HepG2 (cell line): ENCODE data around the gene RELB. TPM values are rescaled to one million over a fixed set of nuclear protein-coding genes. Genes with fewer than 3 reads are reported as not detected.
A peak's percentile ranks its signal among the peaks of the same experiment; 100 is the strongest.

Source experiments
- CHCHD3 ChIP-seq: sonication (generic); formaldehyde crosslinking; IDR thresholded peaks from 2 replicates; pipeline ENCODE4 v1.8.0; 2022; ENCODE audit warnings: mild to moderate bottlenecking, missing genetic modification reagents, moderate library complexity
- CREM ChIP-seq, 2 experiments: sonication (generic) in 1 of 2; formaldehyde crosslinking in 1 of 2; IDR thresholded peaks; 2 replicates each; pipeline versions ENCODE4 v1.4.0 to v1.6.1; 2016 to 2020; ENCODE audit warnings: antibody characterized with exemption in 1 of 2, mild to moderate bottlenecking in 1 of 2, missing genetic modification reagents in 1 of 2
- FLYWCH1 ChIP-seq: sonication (generic); formaldehyde crosslinking; IDR thresholded peaks from 2 replicates; pipeline ENCODE4 v1.8.1; 2023; ENCODE audit warnings: mild to moderate bottlenecking, missing genetic modification reagents
- MEIS1 ChIP-seq: sonication (generic); formaldehyde crosslinking; IDR thresholded peaks from 2 replicates; pipeline ENCODE4 v1.9.0; 2021; ENCODE audit warnings: mild to moderate bottlenecking, missing genetic modification reagents, moderate library complexity, borderline replicate concordance
- NFKB2 ChIP-seq: sonication (generic); formaldehyde crosslinking; IDR thresholded peaks from 2 replicates; pipeline ENCODE4 v1.4.0; 2020; ENCODE audit warnings: missing genetic modification reagents, borderline replicate concordance
- SSRP1 ChIP-seq: IDR thresholded peaks from 2 replicates; pipeline ENCODE4 v1.6.1; 2016; ENCODE audit warnings: control low read depth
- ZMYM2 ChIP-seq: sonication (generic); formaldehyde crosslinking; IDR thresholded peaks from 2 replicates; pipeline ENCODE4 v1.8.0; 2022; ENCODE audit warnings: mild to moderate bottlenecking, missing genetic modification reagents
- ZNF263 ChIP-seq: sonication (generic); formaldehyde crosslinking; IDR thresholded peaks from 2 replicates; pipeline ENCODE4 v1.4.0; 2020; ENCODE audit warnings: missing genetic modification reagents
- ZNF317 ChIP-seq: sonication (generic); formaldehyde crosslinking; IDR thresholded peaks from 2 replicates; pipeline ENCODE4 v1.5.0; 2020; ENCODE audit warnings: mild to moderate bottlenecking, missing genetic modification reagents
- ZNF569 ChIP-seq: sonication (generic); formaldehyde crosslinking; IDR thresholded peaks from 2 replicates; pipeline ENCODE4 v1.5.0; 2020; ENCODE audit warnings: mild to moderate bottlenecking, missing genetic modification reagents, moderate library complexity, borderline replicate concordance
- ZNF737 ChIP-seq: sonication (generic); formaldehyde crosslinking; IDR thresholded peaks from 2 replicates; pipeline ENCODE4 v1.5.0; 2020; ENCODE audit warnings: missing genetic modification reagents, mild to moderate bottlenecking, borderline replicate concordance
- ZSCAN22 ChIP-seq: sonication (generic); formaldehyde crosslinking; IDR thresholded peaks from 2 replicates; pipeline ENCODE4 v1.4.0; 2020; ENCODE audit warnings: mild to moderate bottlenecking, missing genetic modification reagents
- ZSCAN31 ChIP-seq: sonication (generic); formaldehyde crosslinking; IDR thresholded peaks from 2 replicates; pipeline ENCODE4 v1.5.0; 2020; ENCODE audit warnings: low read depth, mild to moderate bottlenecking, missing genetic modification reagents
- polyA plus RNA-seq, 8 experiments: library from polyadenylated mRNA; depleted of rRNA in 3 of 8; stranded (reverse) in 7 of 8; unstranded in 1 of 8; fragments of >200 nt; fragmentation: Illumina TruSeq in 4 of 8; extraction: Trizol in 4 of 8; gene quantifications; 2 replicates each; pipeline versions ENCODE4 v1.2.1 to v1.2.3, GENCODE V29; 2011 to 2016; ENCODE audit warnings: low read depth in 4 of 8, missing spikeins in 1 of 8, mixed read lengths in 1 of 8; ENCODE audit not compliant: insufficient read depth in 1 of 8
- total RNA-seq, 5 experiments: library from RNA; depleted of rRNA; stranded (reverse); fragments of >200 nt; fragmentation: Illumina TruSeq; extraction: Trizol; gene quantifications; 2 replicates each; pipeline ENCODE4 v1.2.3, GENCODE V29; 2016; ENCODE audit warnings: low read depth in 1 of 5
- TF ChIP-seq, protein P1 (sequence below): sonication (generic); formaldehyde crosslinking; IDR thresholded peaks from 2 replicates; pipeline ENCODE4 v1.4.0; 2020; ENCODE audit warnings: missing genetic modification reagents, borderline replicate concordance
- TF ChIP-seq, protein P2 (sequence below), 2 experiments: sonication (generic) in 1 of 2; formaldehyde crosslinking in 1 of 2; IDR thresholded peaks; 2 replicates each; pipeline versions ENCODE4 v1.4.0 to v1.6.1; 2018 to 2020; ENCODE audit warnings: missing genetic modification reagents in 2 of 2, borderline replicate concordance in 1 of 2, low read depth in 1 of 2, mild to moderate bottlenecking in 1 of 2, missing biosample characterization in 1 of 2
- TF ChIP-seq, protein P3 (sequence below): sonication (generic); formaldehyde crosslinking; IDR thresholded peaks from 2 replicates; pipeline ENCODE4 v1.4.0; 2020; ENCODE audit warnings: missing genetic modification reagents
- TF ChIP-seq, protein P4 (sequence below): sonication (generic); formaldehyde crosslinking; IDR thresholded peaks from 2 replicates; pipeline ENCODE4 v1.8.1; 2023; ENCODE audit warnings: mild to moderate bottlenecking, moderate library complexity, missing genetic modification reagents
- TF ChIP-seq, protein P5 (sequence below): sonication (generic); formaldehyde crosslinking; IDR thresholded peaks from 2 replicates; pipeline ENCODE4 v1.4.0; 2020; ENCODE audit warnings: missing genetic modification reagents

RELB gene
- total and polyA plus RNA-seq, 2 of the 13 experiments (the other 11 are each of a cell fraction or from before 2014, with no cell fraction given): 1.9 to 3.5 TPM

DNA sequence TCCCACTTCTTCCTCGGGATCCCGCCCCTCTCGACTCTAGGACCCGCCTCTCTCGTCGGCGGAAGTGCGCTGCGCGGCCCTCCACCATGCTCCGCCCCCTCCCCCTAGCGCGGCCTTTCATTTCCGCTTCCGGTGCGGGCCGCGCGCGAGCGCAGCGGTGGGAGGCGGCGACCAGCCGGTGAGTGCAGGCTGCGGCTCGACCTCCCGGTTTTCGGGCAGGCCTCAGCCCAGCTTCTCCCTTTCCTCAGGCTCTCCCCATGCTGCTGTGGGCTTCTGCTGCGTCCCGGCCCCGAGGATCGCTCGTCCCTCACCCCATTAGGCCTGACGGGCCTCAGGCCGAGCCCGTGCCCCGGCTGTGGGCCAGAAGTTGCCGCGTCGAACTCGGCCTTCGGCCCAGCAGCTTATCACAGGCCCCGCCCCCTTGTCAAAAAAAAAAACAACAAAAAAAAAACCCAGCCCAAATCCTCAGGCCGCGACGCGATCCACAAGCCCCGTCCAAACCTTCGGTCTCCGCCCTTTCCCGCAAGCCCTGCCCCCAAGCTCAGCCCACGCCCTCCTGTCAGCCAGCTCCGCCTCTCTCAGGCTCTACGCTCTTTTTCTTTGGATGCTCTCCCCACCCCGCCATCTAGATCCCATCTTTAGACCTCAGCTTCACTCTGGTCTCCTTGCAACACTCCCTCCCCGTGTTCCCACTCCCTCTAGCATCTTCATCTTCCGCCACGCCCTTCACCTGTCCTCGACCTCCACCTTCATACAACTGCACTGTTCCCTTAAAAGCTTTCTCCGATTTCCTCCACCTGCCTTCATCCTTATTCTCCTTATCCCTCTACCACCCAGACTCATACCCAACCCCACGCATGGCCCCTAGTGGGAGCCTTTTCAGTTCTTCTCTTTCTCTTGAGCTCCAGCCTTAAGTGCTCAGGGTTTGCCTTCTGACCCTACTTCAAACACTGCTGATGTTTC, 37.9 kb downstream of the RELB start, which contains the start of gene CLASRP (continued):
- TF ChIP-seq, protein P1, sequence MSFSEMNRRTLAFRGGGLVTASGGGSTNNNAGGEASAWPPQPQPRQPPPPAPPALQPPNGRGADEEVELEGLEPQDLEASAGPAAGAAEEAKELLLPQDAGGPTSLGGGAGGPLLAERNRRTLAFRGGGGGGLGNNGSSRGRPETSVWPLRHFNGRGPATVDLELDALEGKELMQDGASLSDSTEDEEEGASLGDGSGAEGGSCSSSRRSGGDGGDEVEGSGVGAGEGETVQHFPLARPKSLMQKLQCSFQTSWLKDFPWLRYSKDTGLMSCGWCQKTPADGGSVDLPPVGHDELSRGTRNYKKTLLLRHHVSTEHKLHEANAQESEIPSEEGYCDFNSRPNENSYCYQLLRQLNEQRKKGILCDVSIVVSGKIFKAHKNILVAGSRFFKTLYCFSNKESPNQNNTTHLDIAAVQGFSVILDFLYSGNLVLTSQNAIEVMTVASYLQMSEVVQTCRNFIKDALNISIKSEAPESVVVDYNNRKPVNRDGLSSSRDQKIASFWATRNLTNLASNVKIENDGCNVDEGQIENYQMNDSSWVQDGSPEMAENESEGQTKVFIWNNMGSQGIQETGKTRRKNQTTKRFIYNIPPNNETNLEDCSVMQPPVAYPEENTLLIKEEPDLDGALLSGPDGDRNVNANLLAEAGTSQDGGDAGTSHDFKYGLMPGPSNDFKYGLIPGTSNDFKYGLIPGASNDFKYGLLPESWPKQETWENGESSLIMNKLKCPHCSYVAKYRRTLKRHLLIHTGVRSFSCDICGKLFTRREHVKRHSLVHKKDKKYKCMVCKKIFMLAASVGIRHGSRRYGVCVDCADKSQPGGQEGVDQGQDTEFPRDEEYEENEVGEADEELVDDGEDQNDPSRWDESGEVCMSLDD (CRISPR knock-in tag): peak; percentile 47; the same call in 1 of the 2 replicates
- TF ChIP-seq SSRP1 (0 out of 2 replicates have a peak, but pooled peaks have one; percentile 50), NFKB2 (CRISPR knock-in tag) (peak; percentile 73; the same call in 1 of the 2 replicates), ZNF737 (CRISPR knock-in tag) (no peak), CREM (IDR thresholded peaks at IDR 0.05) (peak; percentile 43; the same call in 1 of the 2 replicates), CREM (CRISPR knock-in tag; IDR thresholded peaks at IDR 0.05) (no peak), ZNF263 (CRISPR knock-in tag) (peak; percentile 53; the same call in 1 of the 2 replicates), ZSCAN22 (CRISPR knock-in tag) (no peak), CHCHD3 (CRISPR knock-in tag) (no peak), MEIS1 (CRISPR knock-in tag) (no peak), FLYWCH1 (CRISPR knock-in tag) (0 out of 2 replicates have a peak, but pooled peaks have one; percentile 61), ZNF317 (CRISPR knock-in tag) (peak; percentile 82), ZSCAN31 (0 out of 2 replicates have a peak, but pooled peaks have one; percentile 44), ZMYM2 (CRISPR knock-in tag) (no peak), ZNF569 (no peak)
- TF ChIP-seq, protein P2, sequence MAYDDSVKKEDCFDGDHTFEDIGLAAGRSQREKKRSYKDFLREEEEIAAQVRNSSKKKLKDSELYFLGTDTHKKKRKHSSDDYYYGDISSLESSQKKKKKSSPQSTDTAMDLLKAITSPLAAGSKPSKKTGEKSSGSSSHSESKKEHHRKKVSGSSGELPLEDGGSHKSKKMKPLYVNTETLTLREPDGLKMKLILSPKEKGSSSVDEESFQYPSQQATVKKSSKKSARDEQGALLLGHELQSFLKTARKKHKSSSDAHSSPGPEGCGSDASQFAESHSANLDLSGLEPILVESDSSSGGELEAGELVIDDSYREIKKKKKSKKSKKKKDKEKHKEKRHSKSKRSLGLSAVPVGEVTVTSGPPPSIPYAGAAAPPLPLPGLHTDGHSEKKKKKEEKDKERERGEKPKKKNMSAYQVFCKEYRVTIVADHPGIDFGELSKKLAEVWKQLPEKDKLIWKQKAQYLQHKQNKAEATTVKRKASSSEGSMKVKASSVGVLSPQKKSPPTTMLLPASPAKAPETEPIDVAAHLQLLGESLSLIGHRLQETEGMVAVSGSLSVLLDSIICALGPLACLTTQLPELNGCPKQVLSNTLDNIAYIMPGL (CRISPR knock-in tag; IDR thresholded peaks at IDR 0.05; ENCODE audit: borderline replicate concordance in 1 of 2, low read depth in 1 of 2): peak; percentile 46 to 66; a peak in 1 of 4 replicates
- TF ChIP-seq, protein P3, sequence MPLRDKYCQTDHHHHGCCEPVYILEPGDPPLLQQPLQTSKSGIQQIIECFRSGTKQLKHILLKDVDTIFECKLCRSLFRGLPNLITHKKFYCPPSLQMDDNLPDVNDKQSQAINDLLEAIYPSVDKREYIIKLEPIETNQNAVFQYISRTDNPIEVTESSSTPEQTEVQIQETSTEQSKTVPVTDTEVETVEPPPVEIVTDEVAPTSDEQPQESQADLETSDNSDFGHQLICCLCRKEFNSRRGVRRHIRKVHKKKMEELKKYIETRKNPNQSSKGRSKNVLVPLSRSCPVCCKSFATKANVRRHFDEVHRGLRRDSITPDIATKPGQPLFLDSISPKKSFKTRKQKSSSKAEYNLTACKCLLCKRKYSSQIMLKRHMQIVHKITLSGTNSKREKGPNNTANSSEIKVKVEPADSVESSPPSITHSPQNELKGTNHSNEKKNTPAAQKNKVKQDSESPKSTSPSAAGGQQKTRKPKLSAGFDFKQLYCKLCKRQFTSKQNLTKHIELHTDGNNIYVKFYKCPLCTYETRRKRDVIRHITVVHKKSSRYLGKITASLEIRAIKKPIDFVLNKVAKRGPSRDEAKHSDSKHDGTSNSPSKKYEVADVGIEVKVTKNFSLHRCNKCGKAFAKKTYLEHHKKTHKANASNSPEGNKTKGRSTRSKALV (CRISPR knock-in tag): no peak
- TF ChIP-seq, protein P4, sequence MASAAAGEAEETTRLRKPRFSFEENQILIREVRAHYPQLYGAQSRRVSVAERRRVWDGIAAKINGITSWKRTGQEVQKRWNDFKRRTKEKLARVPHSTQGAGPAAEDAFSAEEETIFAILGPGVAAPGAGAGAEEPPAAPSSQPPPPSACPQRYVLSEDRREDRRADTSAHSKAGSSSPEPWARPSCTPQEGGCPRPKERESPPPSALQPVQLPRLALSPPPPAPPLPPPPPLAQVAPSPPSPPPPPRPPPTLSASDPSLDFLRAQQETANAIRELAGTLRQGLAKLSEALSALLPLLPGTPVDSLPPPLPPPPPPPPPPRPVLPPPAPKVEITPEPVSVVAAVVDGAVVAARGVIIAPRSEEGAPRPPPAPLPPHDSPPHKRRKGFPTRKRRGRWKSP (CRISPR knock-in tag): no peak
- TF ChIP-seq, protein P5, sequence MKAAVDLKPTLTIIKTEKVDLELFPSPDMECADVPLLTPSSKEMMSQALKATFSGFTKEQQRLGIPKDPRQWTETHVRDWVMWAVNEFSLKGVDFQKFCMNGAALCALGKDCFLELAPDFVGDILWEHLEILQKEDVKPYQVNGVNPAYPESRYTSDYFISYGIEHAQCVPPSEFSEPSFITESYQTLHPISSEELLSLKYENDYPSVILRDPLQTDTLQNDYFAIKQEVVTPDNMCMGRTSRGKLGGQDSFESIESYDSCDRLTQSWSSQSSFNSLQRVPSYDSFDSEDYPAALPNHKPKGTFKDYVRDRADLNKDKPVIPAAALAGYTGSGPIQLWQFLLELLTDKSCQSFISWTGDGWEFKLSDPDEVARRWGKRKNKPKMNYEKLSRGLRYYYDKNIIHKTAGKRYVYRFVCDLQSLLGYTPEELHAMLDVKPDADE (CRISPR knock-in tag): no peak
